HG02610 (cell line): ENCODE results near the gene KDM8.
"Not testable (repeated sequence)": the region's sequence is repeated elsewhere in the genome, so short reads cannot be mapped to it uniquely, and the experiment has no call there.

ENCODE experiments used
- ATAC-seq: cut with Tn5 transposase; IDR thresholded peaks from one replicate; pipeline ENCODE4 v1.9.1; 2021; ENCODE audit warnings: mild to moderate bottlenecking, moderate library complexity; ENCODE audit not compliant: unreplicated experiment

Gene KDM8

DNA sequence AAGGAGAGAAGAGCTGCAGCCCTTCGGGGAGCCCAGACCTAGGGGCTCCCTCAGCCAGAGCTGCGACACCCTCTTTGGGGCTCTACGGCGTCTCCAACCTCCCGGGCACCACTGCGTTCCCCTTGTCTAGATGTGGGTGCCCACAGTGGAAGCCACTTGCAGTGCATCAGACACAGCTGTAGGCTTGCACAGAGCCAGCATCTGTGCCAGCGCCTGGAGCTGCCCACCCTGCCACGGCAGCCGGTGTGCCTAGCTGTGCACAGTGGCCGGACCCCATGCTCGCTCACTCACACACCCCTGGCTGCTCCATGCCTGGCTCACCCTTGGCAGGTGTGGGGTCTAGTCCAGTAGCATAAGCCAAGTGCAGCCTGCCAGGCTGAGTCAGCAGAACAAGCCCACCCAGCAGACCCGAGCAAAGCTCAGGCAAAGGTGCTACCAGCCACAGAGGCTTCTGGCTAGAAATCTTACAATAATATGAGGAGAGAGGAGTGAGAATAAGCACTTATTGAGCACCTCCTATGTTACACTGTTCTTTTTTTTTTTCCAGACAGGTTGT, 12.9 kb upstream of the KDM8 start:
- no peak for ATAC-seq

DNA sequence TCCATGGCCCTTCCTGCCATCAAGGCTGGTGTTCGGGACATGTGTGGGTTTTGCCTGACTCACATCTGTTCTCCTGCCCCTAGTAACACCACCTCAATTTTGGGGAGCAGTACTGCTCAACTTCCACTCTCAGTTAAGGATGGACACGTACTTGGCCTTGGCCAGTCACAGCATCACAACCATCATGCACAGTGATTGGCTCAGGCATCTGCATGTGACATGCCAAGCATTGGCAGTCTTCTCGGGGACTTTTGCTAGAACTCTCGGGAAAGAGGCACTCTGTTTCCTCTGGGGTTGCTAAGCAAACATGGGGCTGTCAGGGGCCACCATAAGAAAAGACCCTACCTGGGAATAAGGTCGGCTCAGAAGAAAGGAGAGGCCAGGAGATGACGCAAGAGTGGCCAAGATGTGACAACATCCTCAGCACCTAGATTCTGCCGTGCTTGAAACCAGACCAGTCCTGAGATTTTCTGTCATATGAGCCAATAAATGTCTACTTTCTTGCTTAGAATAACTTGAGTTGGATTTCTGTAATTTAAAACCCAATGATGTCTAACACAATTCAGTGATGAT, 11.9 kb upstream of the KDM8 start:
- no peak for ATAC-seq

DNA sequence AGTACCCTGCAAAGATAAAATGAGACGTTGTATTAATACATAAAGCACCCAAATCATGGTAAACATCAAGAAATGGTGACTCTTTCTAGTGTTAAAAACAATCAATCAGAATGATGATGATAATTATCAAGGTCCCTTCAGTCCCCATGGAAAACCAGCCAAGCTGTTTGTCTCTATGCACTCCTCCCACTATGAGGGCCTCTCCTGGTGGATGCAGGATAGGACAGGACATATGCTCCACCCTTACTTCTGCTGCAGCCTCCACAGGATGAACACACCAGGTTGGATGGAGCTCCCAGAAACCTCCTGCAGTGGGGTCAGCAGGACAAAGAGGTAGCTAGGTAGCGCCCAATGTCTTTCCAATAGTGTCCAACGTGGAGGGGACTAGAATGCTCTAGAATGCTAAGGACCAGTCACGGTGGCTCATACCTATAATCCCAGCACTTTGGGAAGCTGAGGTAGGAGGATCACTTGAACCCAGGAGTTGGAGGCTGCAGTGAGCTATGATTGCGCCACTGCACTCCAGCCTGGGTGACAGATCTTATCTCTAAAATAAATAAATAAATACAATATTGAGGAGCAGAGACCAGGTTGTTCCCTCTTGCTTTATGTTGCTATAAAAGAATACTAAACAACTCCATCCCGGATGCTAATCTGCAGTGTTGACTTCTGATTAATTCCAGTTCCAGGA, 9.9 kb upstream of the KDM8 start:
- no peak for ATAC-seq

DNA sequence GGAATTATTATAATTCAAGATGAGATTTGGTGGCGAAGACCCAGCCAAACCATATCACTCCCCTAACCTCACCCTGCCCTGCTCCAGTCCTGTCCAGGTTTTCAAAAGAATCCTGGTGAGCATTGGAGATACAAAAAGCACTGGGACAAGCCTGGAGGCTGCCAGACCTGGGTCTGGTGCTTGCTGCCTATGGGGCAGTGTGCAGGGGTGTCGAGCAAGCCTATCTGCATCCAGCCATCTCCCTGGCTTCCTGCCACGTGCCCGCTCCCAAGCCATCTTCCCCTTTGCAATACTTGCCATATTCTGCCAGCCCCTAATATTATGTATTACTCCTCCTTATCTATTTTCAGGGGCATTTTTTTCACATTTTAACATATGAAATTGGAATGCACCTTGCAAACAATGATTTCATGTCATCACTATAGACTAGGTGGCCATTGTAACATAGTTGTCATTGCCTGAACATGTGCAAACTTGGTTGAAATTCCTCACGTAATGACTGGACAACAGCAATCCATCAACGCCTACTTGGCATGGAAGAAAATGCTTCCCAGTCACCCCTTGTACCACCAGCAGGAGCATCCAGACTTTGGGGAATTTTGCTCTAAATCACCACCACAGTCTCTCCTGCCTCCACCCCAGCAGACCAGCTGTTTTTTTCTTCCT, 8.1 kb upstream of the KDM8 start:
- ATAC-seq: no peak

DNA sequence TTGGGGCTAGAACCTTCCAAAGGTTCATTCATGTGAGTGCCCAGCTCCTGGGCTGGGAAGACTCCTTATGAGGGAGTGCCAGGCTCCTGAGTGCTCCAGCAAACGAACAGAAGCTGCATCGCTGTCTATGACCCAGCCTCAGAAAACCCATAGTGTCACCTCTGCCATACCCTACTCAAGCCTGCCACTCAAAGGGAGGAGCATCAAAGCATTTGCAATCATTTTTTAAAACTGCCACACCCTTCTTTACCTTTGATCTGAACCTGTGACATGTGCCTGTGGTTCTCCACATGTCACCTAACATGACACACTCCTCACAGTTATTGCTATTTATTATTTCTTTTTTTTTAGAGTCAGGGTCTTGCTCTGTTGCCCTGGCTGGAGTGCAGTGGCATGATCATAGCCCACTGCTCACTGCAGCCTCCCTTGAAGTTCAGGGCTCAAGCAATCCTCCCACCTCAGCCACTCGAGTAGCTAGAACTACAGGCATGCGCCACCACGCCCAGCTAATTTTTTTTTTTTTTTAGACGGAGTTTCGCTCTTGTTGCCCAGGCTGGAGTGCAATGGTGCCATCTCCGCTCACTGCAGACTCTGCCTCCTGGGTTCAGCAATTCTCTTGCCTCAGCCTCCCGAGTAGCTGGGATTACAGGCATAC, 7.3 kb upstream of the KDM8 start:
- ATAC-seq: no peak

DNA sequence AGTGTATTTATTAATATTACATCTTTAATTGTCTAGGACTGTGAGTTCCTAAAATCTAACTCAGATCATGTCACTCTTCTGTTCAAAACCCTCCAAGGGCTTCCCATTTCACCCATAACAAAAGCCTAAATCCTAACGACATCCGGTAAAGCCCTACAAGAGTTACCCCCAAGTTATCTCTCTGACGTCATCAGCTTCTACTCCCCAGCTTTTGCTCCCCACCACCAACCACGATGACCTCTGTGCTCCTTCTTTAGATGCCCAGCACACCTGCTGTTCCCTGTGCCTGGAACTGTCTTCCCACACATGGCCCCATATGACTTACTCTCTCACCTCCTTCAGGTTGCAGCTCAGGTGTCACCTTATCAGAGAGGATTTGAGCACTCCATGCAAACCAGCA, 6.3 kb upstream of the KDM8 start:
- no peak for ATAC-seq

DNA sequence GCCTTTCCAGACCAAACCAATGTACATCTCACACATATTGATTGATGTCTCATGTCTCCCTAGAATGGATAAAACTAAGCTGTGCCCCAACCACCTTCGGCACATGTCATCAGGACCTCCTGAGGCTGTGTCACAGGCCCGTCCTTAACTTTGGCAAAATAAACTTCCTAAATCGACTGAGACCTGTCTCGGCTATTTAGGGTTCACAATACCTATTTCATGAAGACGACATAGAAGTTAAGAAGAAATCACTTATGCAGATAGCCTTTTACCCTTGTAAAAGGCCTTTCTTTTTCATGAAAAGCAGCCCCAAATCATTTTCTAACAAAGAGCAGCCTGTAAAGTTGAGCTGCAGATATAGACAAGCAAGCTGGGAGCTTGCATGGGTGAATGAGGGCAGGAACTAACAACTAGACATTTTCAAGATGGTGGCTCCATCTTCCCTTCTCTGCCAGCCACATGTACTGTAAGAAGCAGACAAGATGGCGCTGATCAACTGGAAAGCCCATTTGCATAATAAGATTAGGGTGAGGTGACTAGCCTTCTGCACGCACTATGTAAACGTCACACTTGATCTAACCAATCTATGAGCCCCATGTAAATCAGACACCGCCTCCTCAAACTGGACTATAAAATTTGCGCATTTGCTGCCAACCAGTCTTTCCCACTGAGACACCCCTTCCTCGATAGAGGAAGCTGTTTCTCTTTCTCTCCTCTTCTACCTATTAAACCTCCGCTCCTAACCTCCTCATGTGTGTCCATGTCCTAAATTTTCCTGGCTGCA, 4.7 kb upstream of the KDM8 start:
- ATAC-seq: no peak

DNA sequence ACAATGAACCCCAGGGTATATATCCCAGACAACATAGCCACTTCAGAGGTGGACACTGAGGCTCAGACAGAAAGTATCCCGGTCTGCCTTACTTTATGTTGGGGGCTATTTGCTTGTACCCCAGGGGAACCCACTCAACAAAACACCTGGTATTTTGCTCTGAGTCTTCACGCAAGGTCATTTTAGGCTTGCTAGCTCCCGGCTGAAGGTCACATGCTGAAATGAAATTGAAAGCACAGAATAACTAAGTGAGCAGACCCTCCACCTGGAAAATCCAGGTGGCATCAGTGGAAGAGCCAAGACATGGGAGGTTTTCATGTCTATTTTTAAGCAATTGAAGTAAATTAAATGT, 4.1 kb upstream of the KDM8 start:
- no peak for ATAC-seq

DNA sequence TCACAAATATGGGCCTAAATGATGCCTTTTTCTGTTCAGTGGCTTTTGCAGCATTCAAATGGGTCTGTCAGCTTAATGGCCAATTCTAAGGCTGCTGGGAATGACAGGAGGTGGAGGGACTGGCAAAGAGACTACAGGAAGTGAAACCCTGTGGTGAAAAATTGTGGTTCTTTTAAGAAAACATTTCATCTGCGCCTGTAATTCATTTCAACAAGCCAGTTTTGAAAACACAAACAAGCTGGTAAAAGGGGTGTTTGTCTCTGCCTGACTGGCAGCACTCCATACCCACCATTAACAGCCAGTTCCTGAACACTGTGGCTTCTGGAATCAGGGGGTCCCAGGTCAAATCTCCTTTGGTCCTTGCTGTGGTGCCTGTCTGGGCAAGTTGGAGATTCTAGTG, 3.6 kb upstream of the KDM8 start:
- ATAC-seq: peak; percentile 27

DNA sequence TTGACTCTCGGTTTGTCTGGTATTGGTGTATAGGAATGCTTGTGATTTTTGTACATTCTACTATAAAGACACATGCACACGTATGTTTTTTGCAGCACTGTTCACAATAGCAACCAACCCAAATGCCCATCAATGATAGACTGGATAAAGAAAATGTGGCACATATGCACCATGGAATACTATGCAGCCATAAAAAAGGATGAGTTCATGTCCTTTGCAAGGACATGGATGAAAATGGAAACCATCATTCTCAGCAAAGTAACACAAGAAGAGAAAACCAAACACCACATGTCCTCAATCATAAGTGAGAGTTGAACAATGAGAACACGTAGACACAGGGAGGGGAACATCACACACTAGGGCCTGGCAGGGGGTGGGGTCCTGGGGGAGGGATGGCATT, 2.4 kb upstream of the KDM8 start:
- ATAC-seq: not testable (repeated sequence)

DNA sequence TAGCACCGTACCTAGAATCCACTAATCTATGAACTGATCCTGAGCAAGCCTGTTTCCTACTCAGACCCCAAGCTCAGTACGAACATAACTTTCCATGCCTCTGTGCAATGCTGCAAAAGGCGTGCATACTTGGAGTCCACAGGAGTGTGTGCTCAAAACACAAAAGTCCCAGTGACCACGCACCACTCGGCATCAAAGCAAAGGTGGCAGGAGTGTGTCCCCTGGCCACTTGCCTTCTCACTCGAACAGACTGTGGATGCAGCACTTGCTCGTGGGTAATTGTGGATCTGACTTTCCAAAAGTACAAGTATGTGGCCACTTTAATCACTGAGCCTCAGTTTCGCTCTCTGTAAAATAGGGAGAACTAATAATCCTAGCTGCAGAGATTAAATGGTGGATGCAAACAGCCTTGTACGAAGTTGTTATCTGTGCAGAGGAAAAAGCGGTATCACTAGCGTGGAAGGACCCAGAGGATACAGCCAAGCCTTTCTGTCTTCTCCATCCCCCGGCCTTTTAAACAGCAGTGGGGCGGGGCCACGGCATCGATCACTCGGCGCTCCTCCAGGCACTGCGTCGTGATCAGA, 311 bp upstream of the KDM8 start:
- ATAC-seq: peak; percentile 60

DNA sequence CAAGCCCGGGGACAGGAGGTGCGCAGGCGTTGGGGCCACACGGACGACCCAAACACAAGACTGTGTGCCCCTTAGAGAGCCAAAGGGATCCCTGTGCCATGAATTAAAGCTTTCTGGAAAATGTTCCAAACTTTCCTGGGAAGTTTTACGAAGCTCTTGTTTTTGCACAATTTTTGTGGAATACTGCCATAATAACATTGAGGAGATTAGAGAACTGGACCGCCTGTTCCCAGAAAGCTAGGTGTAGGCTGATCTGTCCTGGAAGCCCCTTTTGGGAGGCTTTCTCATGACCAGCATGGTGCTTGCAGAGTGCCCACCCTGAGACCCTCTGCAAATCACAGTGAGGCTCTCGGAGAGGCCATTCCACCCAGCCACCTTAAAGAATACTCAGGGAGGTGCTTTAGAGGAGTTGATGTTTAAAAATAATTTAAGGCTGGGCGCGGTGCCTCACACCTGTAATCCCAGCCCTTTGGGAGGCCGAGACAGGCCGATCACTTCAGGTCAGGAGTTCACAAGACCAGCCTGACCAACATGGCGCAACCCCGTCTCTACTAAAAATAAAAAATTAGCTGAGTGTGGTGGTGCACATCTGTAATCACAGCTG, 1.1 kb downstream of the KDM8 start:
- no peak for ATAC-seq

DNA sequence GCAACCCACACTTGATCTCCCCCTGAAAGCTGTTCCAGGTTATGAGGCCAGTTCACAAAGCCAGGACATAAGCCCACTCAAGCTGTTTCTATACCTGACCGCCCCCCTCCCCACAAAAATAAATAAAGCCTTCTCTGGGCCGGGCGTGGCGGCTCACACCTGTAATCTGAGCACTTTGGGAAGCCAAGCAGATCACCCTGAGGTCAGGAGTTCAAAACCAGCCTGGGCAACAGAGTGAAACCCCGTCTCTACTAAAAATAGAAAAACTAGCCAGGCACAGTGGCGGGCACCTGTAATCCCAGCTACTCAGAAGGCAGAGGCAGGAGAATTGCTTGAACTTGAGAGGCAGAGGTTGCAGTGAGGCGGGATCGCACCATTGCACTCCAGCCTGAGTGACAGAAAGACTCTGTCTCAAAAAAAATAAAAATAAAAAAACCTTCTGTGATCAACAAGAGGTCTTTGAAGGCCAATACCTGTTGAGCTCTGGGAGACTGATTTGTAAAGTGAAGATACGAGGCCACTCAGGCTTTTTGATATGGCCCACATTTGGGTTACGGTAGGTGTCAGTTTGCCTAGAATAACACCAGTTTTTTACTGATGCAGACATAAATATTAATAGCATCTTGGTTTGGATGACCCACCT, 2.2 kb downstream of the KDM8 start:
- ATAC-seq: no peak

DNA sequence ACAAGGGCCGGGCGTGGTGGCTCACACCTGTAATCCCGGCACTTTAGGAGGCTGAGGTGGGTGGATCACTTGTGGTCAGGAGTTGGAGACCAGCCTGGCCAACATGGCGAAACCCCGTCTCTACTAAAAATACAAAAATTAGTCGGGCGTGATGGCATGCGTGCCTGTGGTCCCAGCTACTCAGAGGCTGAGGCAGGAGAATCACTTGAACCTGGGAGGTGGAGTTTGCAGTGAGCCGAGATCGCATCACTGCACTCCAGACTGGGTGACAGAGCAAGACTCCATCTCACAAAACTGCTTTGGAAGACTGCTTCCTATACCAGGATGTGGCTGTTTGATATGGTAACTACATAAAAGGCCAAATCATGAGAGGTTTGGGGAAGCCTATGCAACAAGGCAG, 3.8 kb downstream of the KDM8 start:
- not testable (repeated sequence) for ATAC-seq

DNA sequence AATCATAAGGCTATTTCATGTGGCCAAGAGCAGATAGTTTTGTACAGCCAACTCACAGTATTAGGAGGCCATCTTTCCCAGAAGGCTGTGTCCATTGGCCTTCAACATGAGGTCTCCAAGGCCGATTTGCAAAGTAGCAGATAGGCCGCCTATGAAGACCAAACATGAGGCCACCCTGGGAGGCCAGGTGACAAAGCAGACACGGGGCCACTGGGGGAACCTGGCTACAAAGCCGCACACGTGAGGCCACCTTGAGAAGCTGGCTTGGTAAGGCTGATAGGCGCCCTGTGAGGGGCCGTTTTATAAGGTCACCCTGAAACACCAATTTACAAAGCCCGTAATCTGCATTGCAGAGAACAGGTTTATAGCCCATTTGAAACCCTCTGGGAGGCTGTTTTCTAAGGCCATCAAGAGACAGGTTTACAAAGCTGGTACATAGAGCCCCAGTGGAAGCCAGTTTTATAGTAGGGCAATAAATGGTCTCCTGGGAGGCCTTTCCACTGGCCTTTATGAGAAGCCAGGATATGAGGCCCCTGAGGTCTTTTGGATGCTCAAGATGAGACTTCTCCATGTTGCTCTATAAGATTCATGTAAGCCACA, 4.9 kb downstream of the KDM8 start:
- ATAC-seq: no peak

DNA sequence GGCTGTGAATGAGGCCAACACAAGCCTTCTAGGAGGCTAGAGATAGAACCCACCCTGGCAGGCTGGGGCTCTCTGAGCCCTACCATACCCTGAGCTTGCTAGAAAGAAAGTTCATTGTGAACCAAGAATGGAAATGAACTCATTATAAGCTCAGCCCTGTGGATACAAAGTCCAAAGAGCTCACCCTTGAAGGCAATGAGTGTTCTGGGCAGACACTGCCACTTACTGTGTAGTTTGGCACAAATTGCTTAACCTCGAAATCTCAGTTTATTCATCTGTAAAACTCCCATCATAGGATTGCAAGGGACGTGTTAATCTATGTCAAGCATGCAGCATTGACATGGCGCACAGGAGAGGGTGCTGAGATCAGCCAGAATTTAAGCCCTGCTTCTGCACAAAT, 5.5 kb downstream of the KDM8 start:
- no peak for ATAC-seq

DNA sequence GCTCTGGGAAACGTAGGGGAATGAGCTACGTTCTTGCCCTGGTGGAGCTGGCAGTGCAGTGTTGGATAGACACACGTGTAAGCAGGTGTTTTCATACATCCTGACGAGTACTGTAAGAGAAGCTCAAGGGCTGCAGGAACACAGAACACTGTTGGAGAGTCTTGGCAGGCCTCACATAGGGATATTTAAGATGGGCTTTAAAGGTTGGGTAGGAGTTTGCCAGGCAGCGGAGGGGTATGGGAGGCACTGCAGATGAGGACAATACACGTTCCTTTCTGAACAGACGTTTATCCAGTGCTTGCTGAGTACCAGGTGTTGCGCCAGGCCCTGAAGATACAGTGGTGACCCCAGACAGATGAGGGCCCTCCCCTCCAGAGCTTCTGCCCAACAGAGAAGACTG, 6.3 kb downstream of the KDM8 start:
- ATAC-seq: no peak

DNA sequence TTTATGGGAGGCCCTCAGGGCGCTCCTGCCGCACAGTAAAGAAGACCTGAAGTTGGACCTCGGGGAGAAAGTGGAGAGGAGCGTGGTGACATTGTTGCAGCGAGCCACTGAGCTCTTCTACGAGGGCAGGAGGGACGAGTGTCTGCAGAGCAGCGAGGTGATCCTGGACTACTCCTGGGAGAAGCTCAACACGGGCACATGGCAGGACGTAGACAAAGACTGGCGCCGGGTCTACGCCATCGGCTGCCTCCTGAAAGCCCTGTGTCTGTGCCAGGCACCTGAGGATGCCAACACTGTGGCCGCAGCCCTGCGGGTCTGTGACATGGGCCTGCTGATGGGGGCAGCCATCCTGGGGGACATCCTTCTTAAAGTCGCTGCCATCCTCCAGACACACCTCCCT, 6.8 kb downstream of the KDM8 start:
- ATAC-seq: no peak

DNA sequence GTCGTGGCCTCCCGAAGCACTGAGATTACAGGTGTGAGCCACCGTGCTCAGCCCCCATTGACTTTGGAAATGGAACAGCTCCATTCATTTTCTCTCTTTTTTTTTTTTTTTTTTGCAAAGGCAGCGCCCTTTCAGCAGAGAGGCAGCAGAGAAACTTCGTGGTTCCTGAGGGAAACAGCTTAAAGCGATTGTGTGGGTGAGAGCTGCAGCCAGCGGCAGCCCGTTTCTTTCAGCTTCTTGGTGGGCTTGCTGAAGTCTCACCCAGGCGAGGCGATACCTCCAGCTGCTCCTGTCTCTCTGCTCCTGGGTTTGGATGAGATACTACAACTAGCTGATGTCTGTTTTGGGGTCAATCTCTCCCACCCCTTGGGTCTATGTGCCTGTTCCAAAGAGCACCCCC, 7.7 kb downstream of the KDM8 start:
- ATAC-seq: no peak
